RWPE1 (cell line): ENCODE data around the gene SEMA5A.

Experiments used
- CTCF ChIA-PET: fragments of 350-600 bp; sonication (Branson Sonifier 250); formaldehyde crosslinking; extraction: SDS; loops from one replicate; lab custom pipeline; 2021; lab: Yijun Ruan, JAX
- POLR2A ChIA-PET: fragments of 400-600 bp; formaldehyde crosslinking; extraction: SDS; loops from one replicate; lab custom pipeline; 2020; ENCODE audit warnings: antibody characterized with exemption; ENCODE audit not compliant: low non-redundant PET; lab: Yijun Ruan, JAX
- DNase-seq: peaks from one replicate; pipeline ENCODE4 v3.0.0; 2012; ENCODE audit warnings: low spot score
- H3K27ac ChIP-seq: fragments of 450-650 bp; 2 replicates; pipeline ENCODE4 v1.5.1; 2017
- CTCF ChIP-seq: fragments of 450-650 bp; conservative IDR thresholded peaks from 2 replicates; pipeline ENCODE4 v1.5.1; 2017; ENCODE audit warnings: low read depth, mild to moderate bottlenecking

The SEMA5A gene

GRCh38 chr5:9140711-9141110 lies 405.2 kb downstream of the SEMA5A start:
- ChIA-PET CTCF (no interaction called here), POLR2A (no interaction called here)
- no peak overlapping the region for H3K27ac ChIP-seq
- DNase-seq = no peak
- no peak for TF ChIP-seq CTCF

GRCh38 chr5:9140202-9140601 lies 405.7 kb downstream of the SEMA5A start:
- H3K27ac ChIP-seq = no peak overlapping the region
- ChIA-PET CTCF (no interaction called here), POLR2A (no interaction called here)
- no peak for DNase-seq
- no peak for TF ChIP-seq CTCF

- CTCF ChIA-PET = no interaction called here
- no peak for DNase-seq
- POLR2A ChIA-PET = no interaction called here
- no peak for TF ChIP-seq CTCF
- H3K27ac ChIP-seq = no peak overlapping the region
These were observed 406.5 kb downstream of the SEMA5A start for GRCh38 chr5:9139344-9139743.

GRCh38 chr5:9128136-9128535 lies 417.7 kb downstream of the SEMA5A start:
- ChIA-PET POLR2A (no interaction called here), CTCF (no interaction called here)
- no peak for TF ChIP-seq CTCF
- H3K27ac ChIP-seq = no peak overlapping the region
- DNase-seq = no peak

GRCh38 chr5:9126490-9126889 lies 419.4 kb downstream of the SEMA5A start:
- no peak overlapping the region for H3K27ac ChIP-seq
- ChIA-PET CTCF (no interaction called here), POLR2A (no interaction called here)
- no peak for DNase-seq
- TF ChIP-seq CTCF = no peak

GRCh38 chr5:9125852-9126251 lies 420.0 kb downstream of the SEMA5A start:
- TF ChIP-seq CTCF = no peak
- POLR2A ChIA-PET = no interaction called here
- no peak overlapping the region for H3K27ac ChIP-seq
- DNase-seq = no peak
- CTCF ChIA-PET = no interaction called here

- H3K27ac ChIP-seq = no peak overlapping the region
- POLR2A ChIA-PET = no interaction called here
- TF ChIP-seq CTCF = no peak
- CTCF ChIA-PET = interaction anchor here (0.6 kb wide), 1 partner anchor 217 kb away, joined by 4 read pairs; no protein-coding TSS in a partner anchor
- no peak for DNase-seq
These were observed 421.0 kb downstream of the SEMA5A start for GRCh38 chr5:9124838-9125237.
